NCI-H2107 treated with DMSO at 0.1 percent for 48 hours (cell line): Measurements from ENCODE around the gene PEAK1.
"Not testable (repeated sequence)": the region's sequence is repeated elsewhere in the genome, so short reads cannot be mapped to it uniquely, and the experiment has no call there.

Experiments used
- DNase-seq: peaks from one replicate; lab custom pipeline; 2025; ENCODE audit not compliant: unreplicated experiment; lab: John Stamatoyannopoulos, UW

The PEAK1 gene

GRCh38 chr15:77239882-77240608 lies 179.9 kb downstream of the PEAK1 start:
- DNase-seq: no peak

GRCh38 chr15:77235566-77235965 lies 184.3 kb downstream of the PEAK1 start:
- DNase-seq: no peak

GRCh38 chr15:77228828-77229227 lies 191.1 kb downstream of the PEAK1 start:
- DNase-seq: no peak

GRCh38 chr15:77226652-77227051 lies 193.3 kb downstream of the PEAK1 start:
- DNase-seq: no peak

GRCh38 chr15:77225646-77226045 lies 194.3 kb downstream of the PEAK1 start:
- no peak for DNase-seq

- DNase-seq: no peak
These were observed 194.8 kb downstream of the PEAK1 start for GRCh38 chr15:77225088-77225487.

GRCh38 chr15:77224352-77224751 lies 195.6 kb downstream of the PEAK1 start:
- DNase-seq: no peak

GRCh38 chr15:77221708-77222107 lies 198.2 kb downstream of the PEAK1 start:
- no peak for DNase-seq

- DNase-seq: no peak
These were observed 198.7 kb downstream of the PEAK1 start for GRCh38 chr15:77221174-77221573.

GRCh38 chr15:77219841-77220240 lies 200.1 kb downstream of the PEAK1 start:
- no peak for DNase-seq

- DNase-seq: no peak
These were observed 210.7 kb downstream of the PEAK1 start for GRCh38 chr15:77209221-77209620.

GRCh38 chr15:77208241-77208640 lies 211.7 kb downstream of the PEAK1 start:
- no peak for DNase-seq

GRCh38 chr15:77201665-77202064 lies 218.2 kb downstream of the PEAK1 start:
- no peak for DNase-seq

- DNase-seq: no peak
These were observed 223.5 kb downstream of the PEAK1 start for GRCh38 chr15:77196381-77196780.

- DNase-seq: no peak
These were observed 224.3 kb downstream of the PEAK1 start for GRCh38 chr15:77195586-77195985.

- DNase-seq: no peak
These were observed 227.5 kb downstream of the PEAK1 start for GRCh38 chr15:77192451-77192850.

GRCh38 chr15:77191230-77191834 lies 228.6 kb downstream of the PEAK1 start:
- no peak for DNase-seq

- DNase-seq: no peak
These were observed 232.0 kb downstream of the PEAK1 start for GRCh38 chr15:77187751-77188464.

GRCh38 chr15:77186594-77187011 lies 233.3 kb downstream of the PEAK1 start:
- DNase-seq: peak; percentile 5

GRCh38 chr15:77185242-77185785 lies 234.6 kb downstream of the PEAK1 start:
- no peak for DNase-seq

GRCh38 chr15:77184352-77184751 lies 235.6 kb downstream of the PEAK1 start:
- DNase-seq: not testable (repeated sequence)

- no peak for DNase-seq
These were observed 236.8 kb downstream of the PEAK1 start for GRCh38 chr15:77183066-77183465.
